Panc1 (cell line): ENCODE measurements around the gene POLR3E. TPM values are rescaled to one million over a fixed set of nuclear protein-coding genes. Genes with fewer than 3 reads are reported as not detected.
A peak's percentile ranks its signal among the peaks of the same experiment; 100 is the strongest.

Experiments
- ATAC-seq: fragments of 200-7000 bp; cut with Tn5 transposase; 2 replicates; pipeline ENCODE4 v1.9.1; 2020; ENCODE audit warnings: mild to moderate bottlenecking, moderate library complexity
- BruUV-seq: library from RNA; stranded (reverse); fragments of 400-500 nt; replicated peaks from 2 replicates; lab custom pipeline; 2021; lab: Mats Ljungman, UMichigan
- CTCF ChIA-PET: fragments of 300-600 bp; sonication (Branson Sonifier 250); formaldehyde crosslinking; loops from one replicate; lab custom pipeline; 2022; ENCODE audit warnings: antibody characterized with exemption; lab: Charles Lee
- POLR2A ChIA-PET: fragments of 300-600 bp; sonication (Branson Sonifier 250); formaldehyde crosslinking; loops from one replicate; lab custom pipeline; 2022; ENCODE audit warnings: antibody characterized with exemption; lab: Charles Lee
- DNase-seq: peaks from one replicate; pipeline ENCODE4 v3.0.0-alpha.2; 2010; ENCODE audit warnings: low read depth, low spot score
- H3K27ac ChIP-seq: 2 replicates; pipeline ENCODE4 v1.5.1; 2011; ENCODE audit warnings: mild to moderate bottlenecking, low read length, inconsistent platforms
- H3K27me3 ChIP-seq: fragments of 200-500 bp; sonication (Bioruptor generic); 2 replicates; pipeline ENCODE4 v1.6.0; 2014; ENCODE audit warnings: low read length, inconsistent platforms; ENCODE audit not compliant: control insufficient read depth, insufficient read depth
- H3K36me3 ChIP-seq: fragments of 200-500 bp; sonication (Bioruptor generic); 2 replicates; pipeline ENCODE4 v1.5.1; 2014; ENCODE audit warnings: inconsistent platforms, mild to moderate bottlenecking, low read length, moderate library complexity; ENCODE audit not compliant: control insufficient read depth, insufficient read depth
- H3K4me1 ChIP-seq: 2 replicates; pipeline ENCODE4 v1.5.1; 2011; ENCODE audit warnings: inconsistent platforms, mild to moderate bottlenecking, low read length, moderate library complexity; ENCODE audit not compliant: control insufficient read depth, insufficient read depth
- H3K4me3 ChIP-seq, 2 experiments: 2 replicates each; pipeline ENCODE4 v1.5.1; 2011 to 2012; ENCODE audit warnings: low read depth in 2 of 2, low read length in 2 of 2, mild to moderate bottlenecking in 2 of 2, inconsistent platforms in 1 of 2, moderate library complexity in 1 of 2
- H3K9me3 ChIP-seq: fragments of 200-500 bp; sonication (Bioruptor generic); 2 replicates; pipeline ENCODE4 v1.5.1; 2014; ENCODE audit warnings: low read depth, mild to moderate bottlenecking, inconsistent platforms, low read length, moderate library complexity; ENCODE audit not compliant: control insufficient read depth, insufficient read depth
- POLR2AphosphoS5 ChIP-seq: IDR thresholded peaks from 2 replicates; pipeline ENCODE4 v1.6.1; 2012; ENCODE audit warnings: mild to moderate bottlenecking, low read depth, low read length, moderate library complexity
- SIN3A ChIP-seq: IDR thresholded peaks from 2 replicates; pipeline ENCODE4 v1.6.1; 2012; ENCODE audit warnings: low read depth, mild to moderate bottlenecking, low read length, moderate library complexity, borderline replicate concordance; ENCODE audit not compliant: insufficient read depth
- TCF7L2 ChIP-seq: IDR thresholded peaks from 2 replicates; pipeline ENCODE4 v1.6.1; 2011; ENCODE audit warnings: mild to moderate bottlenecking, low read depth, low read length, inconsistent platforms
- in situ Hi-C: cut with HindIII; loops from 2 replicates; pipeline ENCODE4 v1.10.0; 2016; ENCODE audit warnings: low sequenced_read_pairs, low pct_unique_long_range_greater_than_20kb
- intact Hi-C: fragments of 100-400 bp; cut with micrococcal nuclease; formaldehyde crosslinking; loops from one replicate; pipeline ENCODE4 v1.10.0; 2022; ENCODE audit not compliant: unreplicated experiment
- total RNA-seq: library from RNA; stranded (reverse); gene quantifications from one replicate; pipeline ENCODE4 v1.2.1, GENCODE V29; 2021; ENCODE audit not compliant: unreplicated experiment
- TF ChIP-seq, protein P1 (sequence below), 2 experiments: IDR thresholded peaks; 2 replicates each; pipeline ENCODE4 v1.6.1; 2011 to 2012; ENCODE audit warnings: low read depth in 2 of 2, control low read depth in 1 of 2, low read length in 1 of 2, mild to moderate bottlenecking in 1 of 2, moderate library complexity in 1 of 2; ENCODE audit not compliant: insufficient read depth in 1 of 2
- TF ChIP-seq, protein P2 (sequence below): fragments of 450-650 bp; IDR thresholded peaks from 2 replicates; pipeline ENCODE4 v1.5.1; 2017; ENCODE audit warnings: mild to moderate bottlenecking

The POLR3E gene
- total RNA-seq, 1 experiment from 2014 or later, result 45.2 TPM

DNA sequence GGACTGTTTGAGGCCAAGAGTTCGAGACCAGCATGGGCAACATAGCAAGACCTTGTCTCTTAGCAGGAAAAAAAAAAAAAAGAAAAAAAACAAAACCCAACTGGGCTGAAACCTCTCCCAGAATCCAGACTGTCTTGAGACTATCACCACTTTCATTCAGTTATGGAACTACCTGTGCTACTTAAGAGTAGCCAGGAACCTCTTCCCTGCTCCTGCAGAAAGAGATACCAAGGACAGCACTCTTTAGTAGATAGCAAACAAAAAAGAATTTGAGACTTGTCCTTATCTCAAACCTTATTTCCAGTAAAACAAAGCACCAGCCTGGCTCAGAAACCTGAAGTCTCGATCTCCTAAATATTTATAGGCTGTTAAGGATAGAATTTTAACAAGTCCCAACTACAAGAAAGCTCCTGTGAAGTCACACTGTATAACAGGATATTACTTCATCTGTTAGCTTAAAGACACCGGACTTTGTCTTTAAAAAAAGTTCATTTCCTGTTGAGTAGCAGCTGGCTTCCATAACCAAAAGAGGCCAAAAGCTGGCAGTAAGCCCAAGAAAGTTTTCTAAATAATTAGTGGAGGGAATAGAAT lies 72.1 kb downstream of the POLR3E start:
- intact Hi-C loops, result no loop called here
- in situ Hi-C loops, result no loop called here
- peaks cover 9% of the 10 kb centered on the region for H3K36me3 ChIP-seq
- POLR2A ChIA-PET, result no interaction called here
- CTCF ChIA-PET, result no interaction called here
- no peak for TF ChIP-seq POLR2AphosphoS5
- TF ChIP-seq, protein P1, sequence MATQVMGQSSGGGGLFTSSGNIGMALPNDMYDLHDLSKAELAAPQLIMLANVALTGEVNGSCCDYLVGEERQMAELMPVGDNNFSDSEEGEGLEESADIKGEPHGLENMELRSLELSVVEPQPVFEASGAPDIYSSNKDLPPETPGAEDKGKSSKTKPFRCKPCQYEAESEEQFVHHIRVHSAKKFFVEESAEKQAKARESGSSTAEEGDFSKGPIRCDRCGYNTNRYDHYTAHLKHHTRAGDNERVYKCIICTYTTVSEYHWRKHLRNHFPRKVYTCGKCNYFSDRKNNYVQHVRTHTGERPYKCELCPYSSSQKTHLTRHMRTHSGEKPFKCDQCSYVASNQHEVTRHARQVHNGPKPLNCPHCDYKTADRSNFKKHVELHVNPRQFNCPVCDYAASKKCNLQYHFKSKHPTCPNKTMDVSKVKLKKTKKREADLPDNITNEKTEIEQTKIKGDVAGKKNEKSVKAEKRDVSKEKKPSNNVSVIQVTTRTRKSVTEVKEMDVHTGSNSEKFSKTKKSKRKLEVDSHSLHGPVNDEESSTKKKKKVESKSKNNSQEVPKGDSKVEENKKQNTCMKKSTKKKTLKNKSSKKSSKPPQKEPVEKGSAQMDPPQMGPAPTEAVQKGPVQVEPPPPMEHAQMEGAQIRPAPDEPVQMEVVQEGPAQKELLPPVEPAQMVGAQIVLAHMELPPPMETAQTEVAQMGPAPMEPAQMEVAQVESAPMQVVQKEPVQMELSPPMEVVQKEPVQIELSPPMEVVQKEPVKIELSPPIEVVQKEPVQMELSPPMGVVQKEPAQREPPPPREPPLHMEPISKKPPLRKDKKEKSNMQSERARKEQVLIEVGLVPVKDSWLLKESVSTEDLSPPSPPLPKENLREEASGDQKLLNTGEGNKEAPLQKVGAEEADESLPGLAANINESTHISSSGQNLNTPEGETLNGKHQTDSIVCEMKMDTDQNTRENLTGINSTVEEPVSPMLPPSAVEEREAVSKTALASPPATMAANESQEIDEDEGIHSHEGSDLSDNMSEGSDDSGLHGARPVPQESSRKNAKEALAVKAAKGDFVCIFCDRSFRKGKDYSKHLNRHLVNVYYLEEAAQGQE (IDR thresholded peaks at IDR 0.05; ENCODE audit: insufficient read depth in 1 of 2, low read depth in 2 of 2, low read length in 1 of 2), result peak; percentile 20 to 72; a peak in 2 of 4 replicates
- no peak for TF ChIP-seq SIN3A
- TF ChIP-seq, protein P2, sequence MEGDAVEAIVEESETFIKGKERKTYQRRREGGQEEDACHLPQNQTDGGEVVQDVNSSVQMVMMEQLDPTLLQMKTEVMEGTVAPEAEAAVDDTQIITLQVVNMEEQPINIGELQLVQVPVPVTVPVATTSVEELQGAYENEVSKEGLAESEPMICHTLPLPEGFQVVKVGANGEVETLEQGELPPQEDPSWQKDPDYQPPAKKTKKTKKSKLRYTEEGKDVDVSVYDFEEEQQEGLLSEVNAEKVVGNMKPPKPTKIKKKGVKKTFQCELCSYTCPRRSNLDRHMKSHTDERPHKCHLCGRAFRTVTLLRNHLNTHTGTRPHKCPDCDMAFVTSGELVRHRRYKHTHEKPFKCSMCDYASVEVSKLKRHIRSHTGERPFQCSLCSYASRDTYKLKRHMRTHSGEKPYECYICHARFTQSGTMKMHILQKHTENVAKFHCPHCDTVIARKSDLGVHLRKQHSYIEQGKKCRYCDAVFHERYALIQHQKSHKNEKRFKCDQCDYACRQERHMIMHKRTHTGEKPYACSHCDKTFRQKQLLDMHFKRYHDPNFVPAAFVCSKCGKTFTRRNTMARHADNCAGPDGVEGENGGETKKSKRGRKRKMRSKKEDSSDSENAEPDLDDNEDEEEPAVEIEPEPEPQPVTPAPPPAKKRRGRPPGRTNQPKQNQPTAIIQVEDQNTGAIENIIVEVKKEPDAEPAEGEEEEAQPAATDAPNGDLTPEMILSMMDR, result no peak
- H3K4me3 ChIP-seq, result no peak overlapping the region
- ATAC-seq, result no peak
- no TSS peak for BruUV-seq
- H3K9me3 ChIP-seq, result no peaks in the 10 kb centered on the region
- H3K27ac ChIP-seq, result 0 out of 2 replicates have a peak overlapping the region, but pooled peaks have one; percentile 31
- DNase-seq, result peak; percentile 59
- peaks cover 38% of the 10 kb centered on the region for H3K4me1 ChIP-seq
- no peaks in the 10 kb centered on the region for H3K27me3 ChIP-seq

DNA sequence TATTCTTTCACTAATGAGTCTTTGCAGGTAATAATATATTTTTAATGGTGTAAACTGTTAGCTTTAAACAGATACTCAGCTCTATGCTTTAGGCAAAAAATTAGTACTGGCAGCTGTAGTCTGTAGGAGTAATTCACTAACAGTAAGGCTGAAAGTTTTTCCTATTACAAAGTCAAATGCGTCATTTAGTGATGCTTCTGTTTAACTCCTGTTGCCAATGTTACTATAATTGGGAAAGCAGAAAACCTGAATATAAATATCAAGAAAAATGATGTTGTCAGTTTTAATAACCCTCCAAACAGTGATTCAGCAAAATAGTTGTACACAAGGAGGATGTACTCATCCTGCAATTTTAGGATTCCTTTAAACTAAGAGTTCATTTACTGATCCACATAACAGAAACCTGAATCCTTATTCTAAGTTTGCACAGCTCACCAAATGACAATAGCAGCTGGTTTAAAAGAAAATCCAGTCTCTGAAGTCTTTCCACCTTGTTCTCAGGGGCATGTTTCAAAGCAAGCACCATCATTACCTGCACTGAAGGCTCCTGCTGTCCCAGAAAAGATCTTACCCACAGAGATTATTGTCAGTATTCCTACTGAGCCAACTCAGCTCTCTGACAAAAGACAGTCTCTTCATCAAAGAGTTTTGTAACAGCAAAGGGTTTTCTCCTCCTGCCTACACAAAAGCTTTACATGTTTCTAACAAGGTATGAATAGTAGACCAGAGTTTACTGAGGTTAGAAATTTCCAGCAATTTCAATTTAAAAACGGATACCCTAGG lies 73.0 kb downstream of the POLR3E start:
- POLR2A ChIA-PET, result interaction anchor here (0.7 kb wide), 1 partner anchor 345 kb away, joined by 11 read pairs; no protein-coding TSS in a partner anchor
- DNase-seq (no peak), ATAC-seq (no peak)
- BruUV-seq, result no TSS peak
- peaks cover 8% of the 10 kb centered on the region for H3K36me3 ChIP-seq
- H3K4me3 ChIP-seq, result no peak overlapping the region
- in situ Hi-C loops, result no loop called here
- intact Hi-C loops, result no loop called here
- no peaks in the 10 kb centered on the region for H3K27me3 ChIP-seq
- CTCF ChIA-PET, result no interaction called here
- no peak for TF ChIP-seq TCF7L2
- TF ChIP-seq POLR2AphosphoS5, result no peak
- TF ChIP-seq, protein P2, result no peak
- TF ChIP-seq SIN3A, result no peak
- TF ChIP-seq, protein P1 (IDR thresholded peaks at IDR 0.05; ENCODE audit: insufficient read depth in 1 of 2, low read depth in 2 of 2, low read length in 1 of 2), result no peak
- H3K27ac ChIP-seq, result peak overlapping the region; percentile 14; the same call in 1 of the 2 replicates
- H3K4me1 ChIP-seq, result peaks cover 38% of the 10 kb centered on the region
- no peaks in the 10 kb centered on the region for H3K9me3 ChIP-seq
